Caco-2 (cell line): ENCODE data around the gene CDHR4. TPM values are rescaled to one million over a fixed set of nuclear protein-coding genes. Genes with fewer than 3 reads are reported as not detected.

Experiments used
- BruUV-seq: library from RNA; stranded (reverse); fragments of 400-500 nt; replicated peaks from 2 replicates; lab custom pipeline; 2021; lab: Mats Ljungman, UMichigan
- CTCF ChIA-PET: fragments of 300-600 bp; sonication (Branson Sonifier 250); formaldehyde crosslinking; loops from one replicate; lab custom pipeline; 2022; ENCODE audit warnings: antibody characterized with exemption; lab: Charles Lee
- POLR2A ChIA-PET: fragments of 300-600 bp; sonication (Branson Sonifier 250); formaldehyde crosslinking; loops from one replicate; lab custom pipeline; 2022; ENCODE audit warnings: antibody characterized with exemption; lab: Charles Lee
- DNase-seq, 2 experiments: peaks; one replicate each; pipeline versions ENCODE4 v3.0.0 to v3.0.0-alpha.2; 2020 to 2022
- H3K27me3 ChIP-seq: replicated peaks from 2 replicates; pipeline ENCODE4 v1.6.0; 2011; ENCODE audit warnings: low read length; ENCODE audit not compliant: control insufficient read depth, insufficient read depth
- H3K36me3 ChIP-seq: 2 replicates; pipeline ENCODE4 v1.5.1; 2011; ENCODE audit warnings: low read length; ENCODE audit not compliant: control insufficient read depth, insufficient read depth
- H3K4me1 ChIP-seq: fragments of 250-450 bp; sonication (Bioruptor Pico); 2 replicates; pipeline ENCODE4 v1.5.1; 2020; ENCODE audit warnings: mild to moderate bottlenecking
- H3K4me3 ChIP-seq: 2 replicates; pipeline ENCODE4 v1.5.1; 2011; ENCODE audit warnings: low read depth, mild to moderate bottlenecking, control low read depth, low read length
- H3K9me3 ChIP-seq: fragments of 250-450 bp; sonication (Bioruptor Pico); 2 replicates; pipeline ENCODE4 v1.5.1; 2020; ENCODE audit warnings: mild to moderate bottlenecking, moderate library complexity
- H3K27ac Mint-ChIP-seq: one replicate; pipeline ENCODE4 v1.8.0; 2022; ENCODE audit warnings: mixed read lengths; ENCODE audit not compliant: unreplicated experiment
- H3K27me3 Mint-ChIP-seq: one replicate; pipeline ENCODE4 v1.8.0; 2022; ENCODE audit warnings: mixed read lengths; ENCODE audit not compliant: insufficient read depth, unreplicated experiment
- H3K36me3 Mint-ChIP-seq: one replicate; pipeline ENCODE4 v1.8.0; 2022; ENCODE audit warnings: mild to moderate bottlenecking, mixed read lengths; ENCODE audit not compliant: insufficient read depth, unreplicated experiment
- H3K4me1 Mint-ChIP-seq: one replicate; pipeline ENCODE4 v1.8.0; 2022; ENCODE audit warnings: low read depth, mixed read lengths; ENCODE audit not compliant: unreplicated experiment
- H3K4me3 Mint-ChIP-seq: one replicate; pipeline ENCODE4 v1.8.0; 2022; ENCODE audit warnings: mild to moderate bottlenecking, moderate library complexity, mixed read lengths; ENCODE audit not compliant: unreplicated experiment
- H3K9me3 Mint-ChIP-seq: one replicate; pipeline ENCODE4 v1.8.0; 2022; ENCODE audit warnings: mixed read lengths; ENCODE audit not compliant: unreplicated experiment
- CTCF ChIP-seq, 2 experiments: fragments of 200-600 bp in 1 of 2; IDR thresholded peaks; 1 replicate in 1 of 2; 2 replicates in 1 of 2; pipeline versions ENCODE4 v1.5.1 to v1.8.0; 2011 to 2022; ENCODE audit warnings: antibody characterized with exemption in 1 of 2, control low read depth in 1 of 2, inconsistent platforms in 1 of 2, low read depth in 1 of 2, low read length in 1 of 2, mild to moderate bottlenecking in 1 of 2, moderate library complexity in 1 of 2; ENCODE audit not compliant: insufficient read depth in 1 of 2, severe bottlenecking in 1 of 2, unreplicated experiment in 1 of 2
- intact Hi-C: fragments of 100-400 bp; cut with micrococcal nuclease; formaldehyde crosslinking; loops from one replicate; pipeline ENCODE4 v1.10.0; 2022; ENCODE audit not compliant: unreplicated experiment
- total RNA-seq: library from RNA; stranded (reverse); gene quantifications from 2 replicates; pipeline ENCODE4 v1.2.3, GENCODE V29; 2022

Gene CDHR4
- total RNA-seq, 1 experiment from 2014 or later: not detected

GRCh38 chr3:49813497-49814174 lies 14.0 kb upstream of the CDHR4 start, which contains the start of gene UBA7:
Gene UBA7, minus strand, starts transcription at chr3:49813953. Its CDS starts 166 bp downstream, at chr3:49813787.
- DNase-seq: no peak

GRCh38 chr3:49812916-49813496 lies 13.3 kb upstream of the CDHR4 start:
- H3K9me3 ChIP-seq: no peaks in the 10 kb centered on the region
- H3K36me3 ChIP-seq: no peaks in the 10 kb centered on the region
- Mint-ChIP-seq H3K4me3 (no peak overlapping the region), H3K9me3 (no peaks in the 10 kb centered on the region), H3K36me3 (no peaks in the 10 kb centered on the region), H3K27me3 (no peaks in the 10 kb centered on the region), H3K27ac (no peak overlapping the region), H3K4me1 (no peaks in the 10 kb centered on the region)
- no peak for TF ChIP-seq CTCF (IDR thresholded peaks at IDR 0.05; ENCODE audit: insufficient read depth in 1 of 2, low read depth in 1 of 2, low read length in 1 of 2, severe bottlenecking in 1 of 2, unreplicated experiment in 1 of 2)
- POLR2A ChIA-PET: no interaction called here
- CTCF ChIA-PET: interaction anchor here (0.9 to 1.0 kb wide), 2 partner anchors 10 to 26 kb away, joined by 3 read pairs; partner anchors contain the start of gene INKA1
- intact Hi-C loops: no loop called here
- BruUV-seq: no TSS peak
- H3K4me3 ChIP-seq: no peak overlapping the region
- DNase-seq: no peak
- H3K4me1 ChIP-seq: no peaks in the 10 kb centered on the region
- H3K27me3 ChIP-seq: no peaks in the 10 kb centered on the region

More at GRCh38 chr3:49813497-49814174, 14.0 kb upstream of the CDHR4 start, which contains the start of gene UBA7:
- Mint-ChIP-seq H3K27ac (no peak within 1 kb of the TSS), H3K36me3 (no peaks in the 10 kb centered on the region), H3K9me3 (no peaks in the 10 kb centered on the region), H3K27me3 (no peaks in the 10 kb centered on the region), H3K4me1 (no peaks in the 10 kb centered on the region), H3K4me3 (no peak within 1 kb of the TSS)
- POLR2A ChIA-PET: no interaction called here
- Histone ChIP-seq H3K27me3 (no peaks in the 10 kb centered on the region), H3K4me1 (no peaks in the 10 kb centered on the region), H3K9me3 (no peaks in the 10 kb centered on the region), H3K4me3 (no peak within 1 kb of the TSS), H3K36me3 (no peaks in the 10 kb centered on the region)
- TF ChIP-seq CTCF (IDR thresholded peaks at IDR 0.05; ENCODE audit: insufficient read depth in 1 of 2, low read depth in 1 of 2, low read length in 1 of 2, severe bottlenecking in 1 of 2, unreplicated experiment in 1 of 2): no peak
- intact Hi-C loops: no loop called here
- no TSS peak for BruUV-seq
- CTCF ChIA-PET: interaction anchor here (0.9 to 1.0 kb wide), 2 partner anchors 11 to 26 kb away, joined by 3 read pairs; partner anchors contain the start of gene INKA1

GRCh38 chr3:49807431-49808114 lies 7.9 kb upstream of the CDHR4 start:
- BruUV-seq: no TSS peak
- no peaks in the 10 kb centered on the region for H3K9me3 ChIP-seq
- POLR2A ChIA-PET: interaction anchor here (0.6 kb wide), 1 partner anchor 122 kb away, joined by 3 read pairs; the partner anchor contains the start of gene MON1A
- no peak for DNase-seq
- H3K4me1 Mint-ChIP-seq: peaks cover 2% of the 10 kb centered on the region
- no peak overlapping the region for H3K4me3 Mint-ChIP-seq
- no peaks in the 10 kb centered on the region for H3K36me3 ChIP-seq
- H3K9me3 Mint-ChIP-seq: no peaks in the 10 kb centered on the region
- no peak for TF ChIP-seq CTCF (IDR thresholded peaks at IDR 0.05; ENCODE audit: insufficient read depth in 1 of 2, low read depth in 1 of 2, low read length in 1 of 2, severe bottlenecking in 1 of 2, unreplicated experiment in 1 of 2)
- peaks cover 1% of the 10 kb centered on the region for H3K36me3 Mint-ChIP-seq
- H3K27me3 Mint-ChIP-seq: no peaks in the 10 kb centered on the region
- H3K4me3 ChIP-seq: no peak overlapping the region
- H3K27ac Mint-ChIP-seq: no peak overlapping the region
- CTCF ChIA-PET: interaction anchor here (1.2 kb wide), 1 partner anchor 31 kb away, joined by 3 read pairs; no protein-coding TSS in a partner anchor
- H3K4me1 ChIP-seq: no peaks in the 10 kb centered on the region
- H3K27me3 ChIP-seq: no peaks in the 10 kb centered on the region
- intact Hi-C loops: no loop called here
